Sigmoid colon (tissue), 7 donors: ENCODE data around the gene ARRDC2. TPM values are rescaled to one million over a fixed set of nuclear protein-coding genes. Genes with fewer than 3 reads are reported as not detected.
A peak's percentile ranks its signal among the peaks of the same experiment; 100 is the strongest.

ENCODE experiments used
- DNase-seq: peaks from one replicate; pipeline ENCODE4 v3.0.0-alpha.2; 2019
- H3K27ac ChIP-seq, 4 donors: fragments of 200-600 bp; sonication (generic); one replicate each; pipeline ENCODE4 v1.5.1; 2016 to 2019; ENCODE audit warnings: mild to moderate bottlenecking in 1 of 4
- H3K27me3 ChIP-seq, 3 donors: fragments of 200-600 bp; sonication (generic); one replicate each; pipeline ENCODE4 v1.5.1; 2019; ENCODE audit warnings: mild to moderate bottlenecking in 1 of 3
- H3K36me3 ChIP-seq, 4 donors: fragments of 200-600 bp; sonication (generic); one replicate each; pipeline ENCODE4 v1.5.1; 2016 to 2019
- H3K4me1 ChIP-seq, 4 donors: fragments of 200-600 bp; sonication (generic); one replicate each; pipeline ENCODE4 v1.5.1; 2017 to 2019
- H3K4me3 ChIP-seq, 4 donors: fragments of 200-600 bp; sonication (generic); one replicate each; pipeline ENCODE4 v1.5.1; 2017 to 2019; ENCODE audit warnings: mild to moderate bottlenecking in 2 of 4, moderate library complexity in 1 of 4
- H3K9me3 ChIP-seq, 4 donors: fragments of 200-600 bp in 3 of 4; sonication (generic) in 3 of 4; one replicate each; pipeline versions ENCODE4 v1.5.1 to v1.6.1; 2013 to 2019
- CTCF ChIP-seq, 4 experiments: fragments of 450-650 bp in 3 of 4; fragments of 200-600 bp in 1 of 4; IDR thresholded peaks; one replicate each; pipeline ENCODE4 v1.5.1; 2016 to 2019; ENCODE audit warnings: antibody characterized with exemption in 4 of 4, mild to moderate bottlenecking in 3 of 4, moderate library complexity in 2 of 4
- EP300 ChIP-seq, 4 donors: sonication (generic); formaldehyde crosslinking; IDR thresholded peaks; one replicate each; pipeline ENCODE4 v1.6.1; 2017; ENCODE audit warnings: antibody characterized with exemption in 4 of 4
- POLR2A ChIP-seq, 2 donors: fragments of 450-650 bp; IDR thresholded peaks; one replicate each; pipeline ENCODE4 v1.6.1; 2016; ENCODE audit warnings: antibody characterized with exemption in 2 of 2, mild to moderate bottlenecking in 2 of 2, moderate library complexity in 2 of 2
- POLR2AphosphoS5 ChIP-seq, 4 donors: sonication (generic); formaldehyde crosslinking; IDR thresholded peaks; one replicate each; pipeline ENCODE4 v1.6.1; 2017; ENCODE audit warnings: antibody characterized with exemption in 4 of 4
- WGBS, 2 donors: extraction: QIAGEN DNeasy Blood & Tissue Kit; methylation state at CpG; one replicate each; pipeline ENCODE4 v1.1.7; 2013; 5-methylcytosine and 5-hydroxymethylcytosine counted together
- intact Hi-C: fragments of 100-400 bp; cut with DNase I; formaldehyde crosslinking; loops from one replicate; pipeline ENCODE4 v1.15.1; 2023
- polyA plus RNA-seq, 3 donors: library from polyadenylated mRNA; stranded (reverse); fragments of 200-250 nt; gene quantifications; one replicate each; pipeline ENCODE4 v1.2.3, GENCODE V29; 2013
- total RNA-seq, 4 donors: library from RNA; depleted of rRNA; stranded (reverse); fragments of >200 nt; gene quantifications; one replicate each; pipeline ENCODE4 v1.1.0, GENCODE V29; 2016
- donor health status: healthy with polysubstance abuse.
- donor health status: Bipolar disorder and iron deficiency.
- donor health status: healthy.

The ARRDC2 gene
- total and polyA plus RNA-seq, 7 donors: 22.2 to 54.2 (median 36.6) TPM

DNA sequence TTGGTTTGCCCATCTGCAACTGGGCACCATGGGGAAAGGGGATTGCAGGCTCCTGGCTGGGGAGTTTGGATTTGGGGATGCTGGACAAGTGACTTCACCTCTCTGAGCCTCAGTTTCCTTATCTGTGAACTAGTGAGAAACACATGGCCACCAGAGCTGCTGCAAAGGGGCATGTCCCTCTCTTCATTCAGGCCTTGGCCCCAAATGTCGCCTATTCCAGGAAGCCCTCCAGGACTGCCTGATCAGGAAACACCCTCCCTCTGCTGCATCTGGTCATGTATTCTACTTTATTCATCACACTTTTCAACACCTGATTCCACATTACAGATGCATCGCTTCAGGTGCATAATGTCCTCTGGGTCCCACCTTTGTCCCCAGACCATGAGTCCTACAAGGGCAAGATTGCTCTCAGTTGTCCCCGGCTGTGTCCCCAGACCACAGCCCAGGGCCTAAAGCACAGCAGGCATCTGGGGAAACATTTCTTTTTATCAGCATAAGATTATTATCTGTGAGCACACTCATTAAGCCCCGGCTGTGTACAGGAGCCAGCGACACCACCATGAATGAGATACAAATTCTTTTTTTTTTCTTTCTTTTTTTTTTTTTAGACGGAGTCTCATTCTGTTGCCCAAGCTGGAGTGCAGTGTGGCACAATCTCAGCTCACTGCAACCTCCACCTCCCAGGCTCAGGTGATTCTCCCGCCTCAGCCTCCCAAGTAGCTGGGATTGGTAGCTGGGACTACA, 37.5 kb downstream of the ARRDC2 start:
- H3K4me3 ChIP-seq: peak overlapping the region; percentile 14 to 49 (median 42)
- H3K27me3 ChIP-seq: no peaks in the 10 kb centered on the region
- H3K36me3 ChIP-seq: no peaks in the 10 kb centered on the region
- H3K4me1 ChIP-seq: peaks cover 0 to 22% (median 9%) of the 10 kb centered on the region in 4 donors
- H3K27ac ChIP-seq: peak overlapping the region; percentile 60 to 69 (median 64)
- TF ChIP-seq CTCF (IDR thresholded peaks at IDR 0.05): no peak
- no peak for TF ChIP-seq POLR2A (IDR thresholded peaks at IDR 0.05)
- TF ChIP-seq EP300 (IDR thresholded peaks at IDR 0.05): no peak
- no peak for TF ChIP-seq POLR2AphosphoS5 (IDR thresholded peaks at IDR 0.05)
- DNase-seq: no peak
- WGBS, 2 donors: 60 to 71% methylated on average over 7 of the region's 7 CpGs
- no peaks in the 10 kb centered on the region for H3K9me3 ChIP-seq
- intact Hi-C loops: no loop called here

GRCh38 chr19:18046059-18046718, 38.2 kb downstream of the ARRDC2 start:
- H3K27me3 ChIP-seq: no peaks in the 10 kb centered on the region
- no peak overlapping the region for H3K4me3 ChIP-seq
- TF ChIP-seq POLR2AphosphoS5 (IDR thresholded peaks at IDR 0.05) (no peak), EP300 (IDR thresholded peaks at IDR 0.05) (no peak), CTCF (IDR thresholded peaks at IDR 0.05) (no peak), POLR2A (IDR thresholded peaks at IDR 0.05) (no peak)
- intact Hi-C loops: no loop called here
- WGBS, 2 donors: 55 to 75% methylated on average over 14 of the region's 14 CpGs
- H3K9me3 ChIP-seq: no peaks in the 10 kb centered on the region
- H3K27ac ChIP-seq: peak overlapping the region in 2 of 4 donors; percentile 63 to 69
- H3K4me1 ChIP-seq: peaks cover 0 to 26% (median 14%) of the 10 kb centered on the region in 4 donors
- DNase-seq: no peak
- H3K36me3 ChIP-seq: no peaks in the 10 kb centered on the region

DNA sequence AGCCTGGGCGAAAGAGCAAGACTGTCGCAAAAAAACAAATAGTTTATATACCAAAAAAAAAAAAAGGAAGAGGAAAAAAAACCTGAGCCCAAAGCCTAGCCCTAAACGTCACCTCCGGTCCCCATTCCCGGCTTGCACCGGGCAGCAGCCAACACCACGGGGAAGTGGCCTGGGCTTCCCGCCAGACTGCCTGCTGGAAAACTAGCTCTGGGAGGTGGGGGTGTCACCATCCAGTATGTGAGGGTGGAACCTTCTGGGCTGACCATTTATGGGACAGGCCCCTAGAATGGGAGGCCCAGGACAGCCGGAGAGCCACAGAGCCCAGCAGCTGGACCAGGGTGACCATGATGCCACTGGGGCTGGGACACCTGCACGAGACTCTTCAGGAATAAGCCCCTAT, 41.4 kb downstream of the ARRDC2 start:
- DNase-seq: peak; percentile 92
- Histone ChIP-seq H3K4me3 (no peak overlapping the region), H3K27ac (peak overlapping the region; percentile 45 to 79 (median 70)), H3K9me3 (no peaks in the 10 kb centered on the region), H3K27me3 (no peaks in the 10 kb centered on the region), H3K36me3 (no peaks in the 10 kb centered on the region), H3K4me1 (peaks cover 0 to 36% (median 24%) of the 10 kb centered on the region in 4 donors)
- intact Hi-C loops: no loop called here
- TF ChIP-seq POLR2AphosphoS5 (IDR thresholded peaks at IDR 0.05): peak in 3 of 4 donors; percentile 18 to 84 (median 40)
- TF ChIP-seq CTCF (IDR thresholded peaks at IDR 0.05): no peak
- peak in 2 of 4 donors; percentile 32 to 81 for TF ChIP-seq EP300 (IDR thresholded peaks at IDR 0.05)
- 26 to 65% methylated on average over 10 of the region's 10 CpGs for WGBS, 2 donors

GRCh38 chr19:18051887-18052286, 43.9 kb downstream of the ARRDC2 start:
- Histone ChIP-seq H3K36me3 (no peaks in the 10 kb centered on the region), H3K9me3 (no peaks in the 10 kb centered on the region), H3K27me3 (no peaks in the 10 kb centered on the region), H3K4me1 (peaks cover 0 to 27% (median 17%) of the 10 kb centered on the region in 4 donors), H3K27ac (peak overlapping the region; percentile 48 to 72 (median 62)), H3K4me3 (peak overlapping the region in 3 of 4 donors; percentile 8 to 37 (median 23))
- intact Hi-C loops: no loop called here
- TF ChIP-seq CTCF (IDR thresholded peaks at IDR 0.05): no peak
- TF ChIP-seq POLR2AphosphoS5 (IDR thresholded peaks at IDR 0.05): no peak
- TF ChIP-seq POLR2A (IDR thresholded peaks at IDR 0.05): no peak
- TF ChIP-seq EP300 (IDR thresholded peaks at IDR 0.05): no peak
- WGBS, 2 donors: 20 to 45% methylated on average over 31 of the region's 31 CpGs
- DNase-seq: peak; percentile 69
